SK-N-SH (cell line): Measurements from ENCODE around the gene OR9A2. TPM values are rescaled to one million over a fixed set of nuclear protein-coding genes. Genes with fewer than 3 reads are reported as not detected.

Experiments used
- CTCF ChIA-PET: fragments of 300-600, 350-600 bp; formaldehyde crosslinking; extraction: SDS; loops from one replicate; lab custom pipeline; 2021; lab: Yijun Ruan, JAX
- POLR2A ChIA-PET: fragments of 350-600 bp; sonication (Branson Sonifier 250); formaldehyde crosslinking; extraction: SDS; loops from one replicate; lab custom pipeline; 2020; ENCODE audit warnings: antibody characterized with exemption, inconsistent platforms; lab: Yijun Ruan, JAX
- DNase-seq: peaks from one replicate; pipeline ENCODE4 v3.0.0; 2012
- H2AFZ ChIP-seq: fragments of 200-600 bp; sonication (generic); 2 replicates; pipeline ENCODE4 v1.8.1; 2016; ENCODE audit warnings: antibody characterized with exemption, mild to moderate bottlenecking, low read depth
- H3F3A ChIP-seq: fragments of 200-600 bp; sonication (generic); replicated peaks from 2 replicates; pipeline ENCODE3; 2016; ENCODE audit warnings: antibody characterized with exemption, mild to moderate bottlenecking; ENCODE audit not compliant: insufficient read depth
- H3K27ac ChIP-seq, 2 experiments: fragments of 200-500 bp in 1 of 2; fragments of 200-600 bp in 1 of 2; sonication (Bioruptor generic) in 1 of 2; sonication (generic), shearing (Covaris generic) in 1 of 2; 2 replicates each; pipeline versions ENCODE4 v1.5.1 to v1.6.1; 2014 to 2016; ENCODE audit warnings: low read depth in 2 of 2, inconsistent platforms in 1 of 2, low read length in 1 of 2, mild to moderate bottlenecking in 1 of 2, mixed read lengths in 1 of 2
- H3K27me3 ChIP-seq: fragments of 200-600 bp; sonication (generic), shearing (Covaris generic); 2 replicates; pipeline ENCODE4 v1.6.1; 2016; ENCODE audit warnings: mixed run types; ENCODE audit not compliant: insufficient read depth
- H3K36me3 ChIP-seq, 2 experiments: fragments of 200-500 bp in 1 of 2; fragments of 200-600 bp in 1 of 2; sonication (Bioruptor generic) in 1 of 2; sonication (generic) in 1 of 2; replicated peaks in 1 of 2; 2 replicates each; pipeline versions ENCODE3 to v1.5.1; 2014 to 2016; ENCODE audit warnings: low read length in 1 of 2, mild to moderate bottlenecking in 1 of 2; ENCODE audit not compliant: insufficient read depth in 2 of 2, control insufficient read depth in 1 of 2
- H3K4me1 ChIP-seq, 2 experiments: fragments of 200-500 bp in 1 of 2; fragments of 200-600 bp in 1 of 2; sonication (Bioruptor generic) in 1 of 2; sonication (generic), shearing (Covaris generic) in 1 of 2; 2 replicates each; pipeline versions ENCODE4 v1.5.1 to v1.6.1; 2014 to 2016; ENCODE audit warnings: low read depth in 1 of 2, low read length in 1 of 2, mixed run types in 1 of 2; ENCODE audit not compliant: insufficient read depth in 2 of 2, control insufficient read depth in 1 of 2
- H3K4me2 ChIP-seq: fragments of 200-600 bp; sonication (generic), shearing (Covaris generic); 2 replicates; pipeline ENCODE4 v1.6.1; 2017; ENCODE audit warnings: mixed run types
- H3K4me3 ChIP-seq, 2 experiments: fragments of 200-500 bp in 1 of 2; fragments of 200-600 bp in 1 of 2; sonication (Bioruptor generic) in 1 of 2; sonication (generic), shearing (Covaris generic) in 1 of 2; 2 replicates each; pipeline versions ENCODE4 v1.5.1 to v1.8.1; 2014 to 2016; ENCODE audit warnings: low read depth in 2 of 2, inconsistent platforms in 1 of 2, low read length in 1 of 2, mild to moderate bottlenecking in 1 of 2, mixed read lengths in 1 of 2, moderate library complexity in 1 of 2
- H3K79me2 ChIP-seq: fragments of 200-600 bp; sonication (generic); 2 replicates; pipeline ENCODE4 v1.8.1; 2017; ENCODE audit warnings: mild to moderate bottlenecking; ENCODE audit not compliant: insufficient read depth
- H3K9ac ChIP-seq: fragments of 200-600 bp; sonication (generic); 2 replicates; pipeline ENCODE4 v1.6.1; 2017; ENCODE audit warnings: mixed run types
- H3K9me2 ChIP-seq: fragments of 200-600 bp; sonication (generic); 2 replicates; pipeline ENCODE4 v1.6.1; 2017; ENCODE audit warnings: mixed run types
- H3K9me3 ChIP-seq: fragments of 200-600 bp; sonication (generic); 2 replicates; pipeline ENCODE4 v1.6.1; 2017; ENCODE audit warnings: mixed run types, mild to moderate bottlenecking, moderate library complexity
- H4K20me1 ChIP-seq: fragments of 200-600 bp; sonication (generic); 2 replicates; pipeline ENCODE4 v1.6.1; 2017; ENCODE audit warnings: mild to moderate bottlenecking, mixed run types; ENCODE audit not compliant: insufficient read depth
- EP300 ChIP-seq, 2 experiments: IDR thresholded peaks; 2 replicates each; pipeline versions ENCODE4 v1.4.0 to v1.6.1; 2012; ENCODE audit warnings: borderline replicate concordance in 1 of 2, low read depth in 1 of 2, low read length in 1 of 2
- EZH2phosphoT487 ChIP-seq: fragments of 200-600 bp; sonication (generic); IDR thresholded peaks from 2 replicates; pipeline ENCODE4 v1.6.1; 2017; ENCODE audit warnings: low read depth, mixed run types, mild to moderate bottlenecking, antibody characterized with exemption, moderate library complexity, borderline replicate concordance
- FOSL2 ChIP-seq: IDR thresholded peaks from 2 replicates; pipeline ENCODE4 v1.4.0; 2012; ENCODE audit warnings: low read depth, mild to moderate bottlenecking, moderate library complexity, borderline replicate concordance
- FOXM1 ChIP-seq: IDR thresholded peaks from 2 replicates; pipeline ENCODE4 v1.4.0; 2012; ENCODE audit warnings: low read depth, mild to moderate bottlenecking
- GABPA ChIP-seq: IDR thresholded peaks from 2 replicates; pipeline ENCODE4 v1.4.0; 2012; ENCODE audit warnings: low read depth, mild to moderate bottlenecking
- MEF2A ChIP-seq: IDR thresholded peaks from 2 replicates; pipeline ENCODE4 v1.4.0; 2012; ENCODE audit warnings: low read depth, borderline replicate concordance
- NFIC ChIP-seq: IDR thresholded peaks from 2 replicates; pipeline ENCODE4 v1.4.0; 2012; ENCODE audit warnings: borderline replicate concordance
- PBX3 ChIP-seq: IDR thresholded peaks from 2 replicates; pipeline ENCODE4; 2012
- POLR2AphosphoS5 ChIP-seq: IDR thresholded peaks from 2 replicates; pipeline ENCODE4 v1.6.1; 2012; ENCODE audit warnings: low read depth, low read length
- RCOR1 ChIP-seq: fragments of 150-350 bp; IDR thresholded peaks from 2 replicates; pipeline ENCODE4 v1.6.1; 2017; ENCODE audit warnings: antibody characterized with exemption, low read length
- RFX5 ChIP-seq: IDR thresholded peaks from 2 replicates; pipeline ENCODE4 v1.6.1; 2012; ENCODE audit warnings: mild to moderate bottlenecking, improper control_type of control experiment, low read length
- RXRA ChIP-seq: IDR thresholded peaks from 2 replicates; pipeline ENCODE4 v1.4.0; 2012; ENCODE audit warnings: low read depth, mild to moderate bottlenecking, borderline replicate concordance
- SIN3A ChIP-seq: IDR thresholded peaks from 2 replicates; pipeline ENCODE4 v1.6.1; 2012; ENCODE audit warnings: low read depth, mild to moderate bottlenecking, low read length, moderate library complexity, borderline replicate concordance
- SMC3 ChIP-seq: IDR thresholded peaks from 2 replicates; pipeline ENCODE4 v1.6.1; 2012; ENCODE audit warnings: low read depth, low read length, improper control_type of control experiment
- TCF12 ChIP-seq: IDR thresholded peaks from 2 replicates; pipeline ENCODE4 v1.4.0; 2012
- USF1 ChIP-seq: IDR thresholded peaks from 2 replicates; pipeline ENCODE4 v1.4.0; 2012; ENCODE audit warnings: low read depth, borderline replicate concordance
- USF2 ChIP-seq: fragments of 150-350 bp; IDR thresholded peaks from 2 replicates; pipeline ENCODE4 v1.6.1; 2017; ENCODE audit warnings: antibody characterized with exemption, low read length, low read depth, borderline replicate concordance
- YY1 ChIP-seq: IDR thresholded peaks from 2 replicates; pipeline ENCODE4 v1.4.0; 2012; ENCODE audit warnings: low read depth, mild to moderate bottlenecking
- ZBTB33 ChIP-seq: IDR thresholded peaks from 2 replicates; pipeline ENCODE4 v1.4.0; 2012; ENCODE audit warnings: low read depth, borderline replicate concordance
- WGBS: methylation state at CpG from one replicate; pipeline ENCODE4 v1.1.6; 2017; ENCODE audit warnings: low lambda C conversion rate; 5-methylcytosine and 5-hydroxymethylcytosine counted together
- polyA plus RNA-seq, 3 experiments: library from polyadenylated mRNA; depleted of rRNA; stranded (reverse); fragments of >200 nt; gene quantifications; 2 replicates each; pipeline ENCODE4 v1.2.3, GENCODE V29; 2012
- TF ChIP-seq, protein P1 (sequence below): IDR thresholded peaks from 2 replicates; pipeline ENCODE4 v1.4.0; 2012; ENCODE audit warnings: low read depth

The OR9A2 gene
- polyA plus RNA-seq, 1 of the 3 experiments (the other 2 are of a cell fraction) = not detected

GRCh38 chr7:142984297-142984696 lies 42.6 kb downstream of the OR9A2 start:
- no peaks in the 10 kb centered on the region for H3K79me2 ChIP-seq
- no peaks in the 10 kb centered on the region for H3F3A ChIP-seq
- no peak overlapping the region for H3K4me3 ChIP-seq
- H3K4me1 ChIP-seq = no peaks in the 10 kb centered on the region
- no peak overlapping the region for H3K9ac ChIP-seq
- CTCF ChIA-PET = interaction anchor here (0.6 to 5.8 kb wide), 3 partner anchors 20 to 381 kb away, joined by 3 to 30 read pairs (median 4); no protein-coding TSS in a partner anchor
- H4K20me1 ChIP-seq = no peaks in the 10 kb centered on the region
- H3K27ac ChIP-seq = no peak overlapping the region
- H3K4me2 ChIP-seq = no peak overlapping the region
- no peak overlapping the region for H2AFZ ChIP-seq
- 0% methylated on average over 1 of the region's 1 CpG for WGBS
- H3K36me3 ChIP-seq = no peaks in the 10 kb centered on the region
- DNase-seq = no peak
- no peaks in the 10 kb centered on the region for H3K27me3 ChIP-seq
- H3K9me3 ChIP-seq = no peaks in the 10 kb centered on the region
- H3K9me2 ChIP-seq = no peaks in the 10 kb centered on the region
- POLR2A ChIA-PET = no interaction called here
- TF ChIP-seq EZH2phosphoT487 = no peak
- TF ChIP-seq EP300 (IDR thresholded peaks at IDR 0.05; ENCODE audit: borderline replicate concordance in 1 of 2, low read depth in 1 of 2, low read length in 1 of 2) = no peak
- TF ChIP-seq, protein P1, sequence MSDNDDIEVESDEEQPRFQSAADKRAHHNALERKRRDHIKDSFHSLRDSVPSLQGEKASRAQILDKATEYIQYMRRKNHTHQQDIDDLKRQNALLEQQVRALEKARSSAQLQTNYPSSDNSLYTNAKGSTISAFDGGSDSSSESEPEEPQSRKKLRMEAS = no peak
- TF ChIP-seq USF1 = no peak
- TF ChIP-seq RXRA = no peak
- TF ChIP-seq RCOR1 = no peak
- no peak for TF ChIP-seq PBX3
- no peak for TF ChIP-seq SIN3A
- no peak for TF ChIP-seq POLR2AphosphoS5
- no peak for TF ChIP-seq FOSL2
- no peak for TF ChIP-seq FOXM1
- TF ChIP-seq USF2 = no peak
- TF ChIP-seq SMC3 = no peak
- no peak for TF ChIP-seq TCF12
- no peak for TF ChIP-seq MEF2A
- TF ChIP-seq NFIC = no peak

- POLR2A ChIA-PET = no interaction called here
- Histone ChIP-seq H3K9me3 (no peaks in the 10 kb centered on the region), H3K4me1 (no peaks in the 10 kb centered on the region), H2AFZ (no peak overlapping the region), H3K4me2 (no peak overlapping the region), H3K9ac (no peak overlapping the region), H3K79me2 (no peaks in the 10 kb centered on the region), H3K4me3 (no peak overlapping the region), H4K20me1 (no peaks in the 10 kb centered on the region), H3K9me2 (no peaks in the 10 kb centered on the region), H3K36me3 (no peaks in the 10 kb centered on the region), H3K27ac (no peak overlapping the region), H3K27me3 (no peaks in the 10 kb centered on the region), H3F3A (no peaks in the 10 kb centered on the region)
- no peak for DNase-seq
- CTCF ChIA-PET = interaction anchor here (1.1 to 5.8 kb wide), 2 partner anchors 20 to 231 kb away, joined by 3 to 30 read pairs; no protein-coding TSS in a partner anchor
- 0% methylated on average over 1 of the region's 1 CpG for WGBS
- TF ChIP-seq RFX5 (no peak), RCOR1 (no peak), USF1 (no peak), NFIC (no peak), YY1 (no peak), ZBTB33 (no peak), GABPA (no peak), SMC3 (no peak)
These were observed 43.1 kb downstream of the OR9A2 start for GRCh38 chr7:142983825-142984224.
